SK-N-MC (cell line): ENCODE data around the gene PRPSAP1.
"Not testable (repeated sequence)": the region's sequence is repeated elsewhere in the genome, so short reads cannot be mapped to it uniquely, and the experiment has no call there.

ENCODE experiments used
- DNase-seq: peaks from one replicate; pipeline ENCODE4 v3.0.0-alpha.2; 2011; ENCODE audit warnings: low read depth, low spot score
- H3K27ac ChIP-seq: fragments of 200-600 bp; sonication (generic); 2 replicates; pipeline ENCODE4 v1.5.1; 2016; ENCODE audit warnings: mixed run types
- H3K36me3 ChIP-seq: fragments of 200-600 bp; sonication (generic); 2 replicates; pipeline ENCODE4 v1.6.1; 2017; ENCODE audit warnings: antibody characterized with exemption, low read length, mixed read lengths; ENCODE audit not compliant: insufficient read depth
- H3K4me3 ChIP-seq: fragments of 200-600 bp; sonication (generic); 2 replicates; pipeline ENCODE4 v1.5.1; 2016
- H3K9ac ChIP-seq: fragments of 200-600 bp; sonication (generic); 2 replicates; pipeline ENCODE4 v1.8.0; 2017; ENCODE audit warnings: mixed run types, mixed read lengths; ENCODE audit not compliant: insufficient read length
- H3K9me3 ChIP-seq: fragments of 200-600 bp; sonication (generic); 2 replicates; pipeline ENCODE4 v1.6.1; 2017; ENCODE audit warnings: low read depth, mild to moderate bottlenecking, antibody characterized with exemption, low read length, moderate library complexity, mixed read lengths
- EZH2 ChIP-seq: fragments of 200-600 bp; sonication (generic); IDR thresholded peaks from one replicate; pipeline ENCODE4 v1.6.1; 2017; ENCODE audit warnings: antibody characterized with exemption
- FOXP2 ChIP-seq: optimal IDR thresholded peaks from 2 replicates; pipeline ENCODE3; 2011; ENCODE audit warnings: mild to moderate bottlenecking, moderate library complexity; ENCODE audit not compliant: insufficient read depth; ENCODE audit errors: extremely low read length, control extremely low read depth
- POLR2AphosphoS5 ChIP-seq: IDR thresholded peaks from 2 replicates; pipeline ENCODE4 v1.6.1; 2012; ENCODE audit warnings: mild to moderate bottlenecking, low read depth, low read length, borderline replicate concordance

Gene PRPSAP1

GRCh38 chr17:76268991-76269981, 84.4 kb downstream of the PRPSAP1 start:
- Histone ChIP-seq H3K27ac (peak overlapping the region; percentile 63), H3K9me3 (no peaks in the 10 kb centered on the region), H3K4me3 (no peak overlapping the region), H3K9ac (no peak overlapping the region), H3K36me3 (peaks cover 3% of the 10 kb centered on the region; the same call in 1 of the 2 replicates)
- no peak for DNase-seq
- no peak for TF ChIP-seq FOXP2
- TF ChIP-seq EZH2 = no peak
- no peak for TF ChIP-seq POLR2AphosphoS5

GRCh38 chr17:76268015-76268749, 85.5 kb downstream of the PRPSAP1 start:
- TF ChIP-seq POLR2AphosphoS5 = no peak
- no peak for TF ChIP-seq FOXP2
- no peak for TF ChIP-seq EZH2
- Histone ChIP-seq H3K36me3 (peaks cover 3% of the 10 kb centered on the region; the same call in 1 of the 2 replicates), H3K4me3 (peak overlapping the region; percentile 25), H3K27ac (peak overlapping the region; percentile 60), H3K9me3 (no peaks in the 10 kb centered on the region), H3K9ac (peak overlapping the region; percentile 22)
- no peak for DNase-seq

- Histone ChIP-seq H3K27ac (peak overlapping the region; percentile 60), H3K9ac (peak overlapping the region; percentile 22), H3K4me3 (peak overlapping the region; percentile 25)
- not testable (repeated sequence) for H3K36me3 ChIP-seq, H3K9me3 ChIP-seq, DNase-seq
These were observed 86.1 kb downstream of the PRPSAP1 start for GRCh38 chr17:76267581-76268001.

- DNase-seq = no peak
- TF ChIP-seq EZH2 (no peak), FOXP2 (no peak), POLR2AphosphoS5 (no peak)
- peaks cover 3% of the 10 kb centered on the region; the same call in 1 of the 2 replicates for H3K36me3 ChIP-seq
- H3K4me3 ChIP-seq = peak overlapping the region; percentile 95
- H3K27ac ChIP-seq = no peak overlapping the region
- no peaks in the 10 kb centered on the region for H3K9me3 ChIP-seq
- H3K9ac ChIP-seq = peak overlapping the region; percentile 84
These were observed 86.6 kb downstream of the PRPSAP1 start for GRCh38 chr17:76267051-76267576.

GRCh38 chr17:76266244-76266938, 87.3 kb downstream of the PRPSAP1 start:
- Histone ChIP-seq H3K36me3 (peaks cover 3% of the 10 kb centered on the region; the same call in 1 of the 2 replicates), H3K9ac (peak overlapping the region; percentile 84), H3K27ac (peak overlapping the region; percentile 28; the same call in 1 of the 2 replicates), H3K9me3 (no peaks in the 10 kb centered on the region), H3K4me3 (peak overlapping the region; percentile 95)
- TF ChIP-seq POLR2AphosphoS5 = no peak
- DNase-seq = no peak

GRCh38 chr17:76265624-76266243, 88.0 kb downstream of the PRPSAP1 start:
- Histone ChIP-seq H3K4me3 (peak overlapping the region; percentile 95), H3K9me3 (no peaks in the 10 kb centered on the region), H3K27ac (peak overlapping the region; percentile 28; the same call in 1 of the 2 replicates), H3K9ac (peak overlapping the region; percentile 84), H3K36me3 (peaks cover 3% of the 10 kb centered on the region; the same call in 1 of the 2 replicates)
- TF ChIP-seq POLR2AphosphoS5 (no peak), EZH2 (no peak), FOXP2 (no peak)
- DNase-seq = no peak

GRCh38 chr17:76264755-76265623, 88.7 kb downstream of the PRPSAP1 start, which contains the start of gene UBALD2:
Gene UBALD2, plus strand, starts transcription at chr17:76265348. Its CDS starts 158 bp downstream, at chr17:76265506.
- Histone ChIP-seq H3K9ac (peak within 1 kb of the TSS; percentile 84), H3K9me3 (no peaks in the 10 kb centered on the region), H3K27ac (peak within 1 kb of the TSS; percentile 79), H3K36me3 (peaks cover 2% of the 10 kb centered on the region; the same call in 1 of the 2 replicates), H3K4me3 (peak within 1 kb of the TSS; percentile 95)
- no peak for TF ChIP-seq POLR2AphosphoS5
- peak; percentile 65 for TF ChIP-seq FOXP2
- no peak for TF ChIP-seq EZH2
- DNase-seq = peak; percentile 83
